H9 (cell line): Measurements from ENCODE around the gene GPHN. TPM values are rescaled to one million over a fixed set of nuclear protein-coding genes. Genes with fewer than 3 reads are reported as not detected.

Source experiments
- DNase-seq: peaks from one replicate; pipeline ENCODE4 v3.0.0-alpha.2; 2017
- H2AFZ ChIP-seq: one replicate; pipeline ENCODE4 v1.6.1; 2013; ENCODE audit warnings: mild to moderate bottlenecking, low read length, control low read depth, moderate library complexity
- H2AK5ac ChIP-seq: 2 replicates; pipeline ENCODE4 v1.6.1; 2013; ENCODE audit warnings: low read length, control low read depth, mixed read lengths; ENCODE audit not compliant: insufficient read length
- H2BK120ac ChIP-seq: one replicate; pipeline ENCODE4 v1.6.1; 2013; ENCODE audit warnings: low read depth, mild to moderate bottlenecking, low read length, control low read depth, inconsistent platforms; ENCODE audit not compliant: poor library complexity, severe bottlenecking
- H2BK12ac ChIP-seq: 2 replicates; pipeline ENCODE4 v1.6.1; 2013; ENCODE audit warnings: low read length, control low read depth, mixed read lengths, low read depth; ENCODE audit not compliant: insufficient read length
- H2BK15ac ChIP-seq: 2 replicates; pipeline ENCODE4 v1.6.1; 2013; ENCODE audit warnings: low read depth, low read length, control low read depth
- H2BK20ac ChIP-seq: one replicate; pipeline ENCODE4 v1.6.1; 2013; ENCODE audit warnings: low read depth, mild to moderate bottlenecking, low read length, control low read depth, inconsistent platforms; ENCODE audit not compliant: poor library complexity, severe bottlenecking
- H2BK5ac ChIP-seq: 2 replicates; pipeline ENCODE4 v1.6.1; 2013; ENCODE audit warnings: low read length, control low read depth, mixed read lengths; ENCODE audit not compliant: insufficient read length
- H3K14ac ChIP-seq: 2 replicates; pipeline ENCODE4 v1.6.1; 2013; ENCODE audit warnings: low read length, control low read depth; ENCODE audit not compliant: insufficient read depth
- H3K18ac ChIP-seq: 2 replicates; pipeline ENCODE4 v1.6.1; 2013; ENCODE audit warnings: low read depth, mild to moderate bottlenecking, mixed read lengths, low read length, control low read depth; ENCODE audit not compliant: insufficient read length
- H3K23ac ChIP-seq: 2 replicates; pipeline ENCODE4 v1.6.1; 2013; ENCODE audit warnings: low read length, control low read depth, mixed read lengths, low read depth; ENCODE audit not compliant: insufficient read length
- H3K23me2 ChIP-seq: 2 replicates; pipeline ENCODE4 v1.6.1; 2013; ENCODE audit warnings: low read depth, mild to moderate bottlenecking, mixed read lengths, low read length, control low read depth; ENCODE audit not compliant: insufficient read length, poor library complexity, severe bottlenecking
- H3K27ac ChIP-seq: 2 replicates; pipeline ENCODE4 v1.5.1; 2013; ENCODE audit warnings: low read length, control low read depth, mixed read lengths, low read depth; ENCODE audit not compliant: insufficient read length
- H3K27me3 ChIP-seq: 2 replicates; pipeline ENCODE4 v1.6.1; 2013; ENCODE audit warnings: low read length, control low read depth, inconsistent platforms; ENCODE audit not compliant: insufficient read depth
- H3K4ac ChIP-seq: 2 replicates; pipeline ENCODE4 v1.6.1; 2013; ENCODE audit warnings: low read depth, mild to moderate bottlenecking, control low read depth, inconsistent platforms, low read length, moderate library complexity
- H3K4me1 ChIP-seq: 2 replicates; pipeline ENCODE4 v1.6.1; 2013; ENCODE audit warnings: low read length, control low read depth, inconsistent platforms; ENCODE audit not compliant: insufficient read depth
- H3K4me2 ChIP-seq: 2 replicates; pipeline ENCODE4 v1.6.1; 2013; ENCODE audit warnings: low read length, control low read depth, mixed read lengths; ENCODE audit not compliant: insufficient read length, insufficient read depth
- H3K56ac ChIP-seq: 2 replicates; pipeline ENCODE4 v1.6.1; 2013; ENCODE audit warnings: low read depth, mild to moderate bottlenecking, mixed read lengths, low read length, control low read depth; ENCODE audit not compliant: insufficient read length
- H3K79me1 ChIP-seq: 2 replicates; pipeline ENCODE4 v1.6.1; 2013; ENCODE audit warnings: low read depth, mild to moderate bottlenecking, moderate library complexity, low read length, control low read depth, inconsistent platforms; ENCODE audit not compliant: insufficient read depth, poor library complexity, severe bottlenecking
- H3K79me2 ChIP-seq: 2 replicates; pipeline ENCODE4 v1.6.1; 2013; ENCODE audit warnings: low read length, control low read depth, inconsistent platforms; ENCODE audit not compliant: insufficient read depth
- H3K9ac ChIP-seq: 2 replicates; pipeline ENCODE4 v1.6.1; 2013; ENCODE audit warnings: low read length, control low read depth, mixed read lengths; ENCODE audit not compliant: insufficient read length; ENCODE audit errors: extremely low read depth
- H3K9me3 ChIP-seq: one replicate; pipeline ENCODE4 v1.6.1; 2013; ENCODE audit warnings: low read depth, low read length, inconsistent platforms; ENCODE audit not compliant: control insufficient read depth
- H3T11ph ChIP-seq: one replicate; pipeline ENCODE4 v1.6.1; 2013; ENCODE audit warnings: mild to moderate bottlenecking, low read length, control low read depth, inconsistent platforms
- H4K20me1 ChIP-seq: one replicate; pipeline ENCODE4 v1.6.1; 2013; ENCODE audit not compliant: control insufficient read depth, insufficient read length, insufficient read depth
- H4K5ac ChIP-seq: 2 replicates; pipeline ENCODE4 v1.6.1; 2013; ENCODE audit warnings: low read depth, mild to moderate bottlenecking, mixed read lengths, low read length, control low read depth; ENCODE audit not compliant: insufficient read length
- H4K8ac ChIP-seq: replicated peaks from 2 replicates; pipeline ENCODE4 v1.6.1; 2013; ENCODE audit warnings: low read length, control low read depth, mixed read lengths, low read depth; ENCODE audit not compliant: insufficient read length
- H4K91ac ChIP-seq: 2 replicates; pipeline ENCODE4 v1.6.1; 2013; ENCODE audit warnings: low read depth, mild to moderate bottlenecking, moderate library complexity, mixed read lengths, low read length, control low read depth; ENCODE audit not compliant: insufficient read length
- H3K27ac Mint-ChIP-seq, 3 experiments: 2 replicates in 2 of 3; 3 replicates in 1 of 3; pipeline ENCODE4 v1.8.0; 2020 to 2021; ENCODE audit warnings: mixed read lengths in 3 of 3, mild to moderate bottlenecking in 1 of 3, moderate library complexity in 1 of 3
- H3K27me3 Mint-ChIP-seq: 2 replicates; pipeline ENCODE4 v1.8.0; 2021; ENCODE audit warnings: low read depth, mild to moderate bottlenecking, moderate library complexity, mixed read lengths
- H3K36me3 Mint-ChIP-seq, 3 experiments: 2 replicates in 2 of 3; 3 replicates in 1 of 3; pipeline ENCODE4 v1.8.0; 2020 to 2021; ENCODE audit warnings: low read depth in 3 of 3, mixed read lengths in 3 of 3; ENCODE audit not compliant: insufficient read depth in 1 of 3
- H3K4me1 Mint-ChIP-seq, 2 experiments: 2 replicates each; pipeline ENCODE4 v1.8.0; 2020; ENCODE audit warnings: mixed read lengths in 2 of 2
- H3K4me3 Mint-ChIP-seq, 2 experiments: 2 replicates in 1 of 2; 3 replicates in 1 of 2; pipeline ENCODE4 v1.8.0; 2020 to 2021; ENCODE audit warnings: mild to moderate bottlenecking in 2 of 2, mixed read lengths in 2 of 2, moderate library complexity in 1 of 2
- H3K9me3 Mint-ChIP-seq, 2 experiments: 2 replicates in 1 of 2; 3 replicates in 1 of 2; pipeline ENCODE4 v1.8.0; 2020; ENCODE audit warnings: mild to moderate bottlenecking in 2 of 2, mixed read lengths in 2 of 2, moderate library complexity in 1 of 2
- WGBS: extraction: QIAGEN DNeasy Blood & Tissue Kit; methylation state at CpG from one replicate; pipeline ENCODE4 v1.1.7; 2013; ENCODE audit warnings: missing lambda C conversion rate, low lambda C conversion rate, mixed read lengths; ENCODE audit not compliant: insufficient read length; ENCODE audit errors: extremely low coverage; 5-methylcytosine and 5-hydroxymethylcytosine counted together
- total RNA-seq: library from RNA; stranded (reverse); gene quantifications from 2 replicates; pipeline ENCODE4 v1.2.1, GENCODE V29; 2021
- TF ChIP-seq, protein P1 (sequence below): fragments of 200-600 bp; sonication (generic); conservative IDR thresholded peaks from 3 replicates; pipeline ENCODE4 v1.8.0; 2021; ENCODE audit warnings: antibody characterized with exemption, mild to moderate bottlenecking

GPHN gene
- total RNA-seq, 1 experiment from 2014 or later, result 16.1 TPM

DNA sequence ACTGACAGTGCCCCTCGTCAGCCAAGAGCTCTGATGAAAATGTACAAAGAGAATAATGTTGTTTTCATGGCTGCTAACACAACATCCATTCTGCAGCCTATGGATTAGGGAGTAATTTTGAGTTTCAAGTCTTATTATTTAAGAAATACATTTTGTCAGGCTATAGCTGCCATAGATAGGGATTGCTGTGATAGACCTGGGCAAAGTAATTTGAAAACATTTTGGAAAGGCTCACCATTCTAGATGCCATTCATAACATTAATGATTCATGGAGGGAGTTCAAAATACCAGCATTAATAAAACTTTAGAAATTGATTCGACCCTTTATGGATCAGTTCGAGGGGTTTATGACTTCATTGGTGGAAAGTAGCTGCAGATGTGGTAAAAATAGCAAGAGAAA, 149.8 kb downstream of the GPHN start:
- Histone ChIP-seq H2BK5ac (no peak overlapping the region), H3K79me1 (no peaks in the 10 kb centered on the region), H2BK15ac (no peak overlapping the region), H3K27ac (no peak overlapping the region), H2BK120ac (no peak overlapping the region), H3K4me2 (no peak overlapping the region), H4K8ac (no peak overlapping the region), H3K9me3 (no peaks in the 10 kb centered on the region), H3K27me3 (no peaks in the 10 kb centered on the region), H4K91ac (no peak overlapping the region), H3K23me2 (no peaks in the 10 kb centered on the region), H3K4ac (no peak overlapping the region), H3T11ph (no peak overlapping the region), H3K14ac (no peak overlapping the region), H2AFZ (no peak overlapping the region), H3K9ac (no peak overlapping the region), H2BK12ac (no peak overlapping the region), H3K79me2 (no peaks in the 10 kb centered on the region), H3K4me1 (no peaks in the 10 kb centered on the region), H3K56ac (no peak overlapping the region), H4K20me1 (no peaks in the 10 kb centered on the region), H2AK5ac (no peak overlapping the region), H3K23ac (no peak overlapping the region), H4K5ac (no peak overlapping the region), H2BK20ac (no peak overlapping the region), H3K18ac (no peak overlapping the region)
- Mint-ChIP-seq H3K27ac (no peak overlapping the region), H3K4me1 (peaks cover 2% of the 10 kb centered on the region in 2 experiments; a peak in 3 of 4 replicates), H3K27me3 (no peaks in the 10 kb centered on the region; the same call in 1 of the 2 replicates), H3K36me3 (peaks cover 9 to 22% (median 21%) of the 10 kb centered on the region in 3 experiments), H3K4me3 (no peak overlapping the region), H3K9me3 (peaks cover 18 to 35% of the 10 kb centered on the region in 2 experiments; a peak in 4 of 5 replicates)
- no CpG with 5 or more reads among the region's 3 CpGs for WGBS
- TF ChIP-seq, protein P1, sequence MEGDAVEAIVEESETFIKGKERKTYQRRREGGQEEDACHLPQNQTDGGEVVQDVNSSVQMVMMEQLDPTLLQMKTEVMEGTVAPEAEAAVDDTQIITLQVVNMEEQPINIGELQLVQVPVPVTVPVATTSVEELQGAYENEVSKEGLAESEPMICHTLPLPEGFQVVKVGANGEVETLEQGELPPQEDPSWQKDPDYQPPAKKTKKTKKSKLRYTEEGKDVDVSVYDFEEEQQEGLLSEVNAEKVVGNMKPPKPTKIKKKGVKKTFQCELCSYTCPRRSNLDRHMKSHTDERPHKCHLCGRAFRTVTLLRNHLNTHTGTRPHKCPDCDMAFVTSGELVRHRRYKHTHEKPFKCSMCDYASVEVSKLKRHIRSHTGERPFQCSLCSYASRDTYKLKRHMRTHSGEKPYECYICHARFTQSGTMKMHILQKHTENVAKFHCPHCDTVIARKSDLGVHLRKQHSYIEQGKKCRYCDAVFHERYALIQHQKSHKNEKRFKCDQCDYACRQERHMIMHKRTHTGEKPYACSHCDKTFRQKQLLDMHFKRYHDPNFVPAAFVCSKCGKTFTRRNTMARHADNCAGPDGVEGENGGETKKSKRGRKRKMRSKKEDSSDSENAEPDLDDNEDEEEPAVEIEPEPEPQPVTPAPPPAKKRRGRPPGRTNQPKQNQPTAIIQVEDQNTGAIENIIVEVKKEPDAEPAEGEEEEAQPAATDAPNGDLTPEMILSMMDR, result no peak
- no peak for DNase-seq
